Measurements from ENCODE around the gene ARHGAP29.
"Not testable (repeated sequence)": the region's sequence is repeated elsewhere in the genome, so short reads cannot be mapped to it uniquely, and the experiment has no call there.

DNA sequence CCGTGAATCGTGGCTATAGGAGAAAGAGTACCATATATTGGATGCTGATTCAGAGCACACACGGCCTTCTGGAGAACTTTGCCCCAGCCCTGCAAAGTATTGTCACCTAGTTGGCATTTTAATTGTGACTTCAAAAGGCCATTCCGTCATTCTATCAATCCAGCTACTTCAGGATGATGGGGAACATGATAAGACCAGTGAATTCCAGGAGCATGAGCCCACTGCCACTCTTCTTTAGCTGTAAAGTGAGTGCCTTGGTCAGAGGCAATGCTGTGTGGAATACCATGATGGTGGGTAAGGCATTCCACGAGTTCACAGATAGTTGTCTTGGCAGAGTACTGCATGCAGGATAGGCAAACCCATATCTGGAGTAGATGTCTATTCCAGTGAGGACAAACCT, 74.1 kb downstream of the ARHGAP29 start:
- not testable (repeated sequence) for TF ChIP-seq SIN3A (IDR thresholded peaks at IDR 0.05; ENCODE audit: borderline replicate concordance, insufficient read depth, low read depth, low read length); POLR2AphosphoS5 (IDR thresholded peaks at IDR 0.05; ENCODE audit: low read depth, low read length)
- TF ChIP-seq, protein P1, sequence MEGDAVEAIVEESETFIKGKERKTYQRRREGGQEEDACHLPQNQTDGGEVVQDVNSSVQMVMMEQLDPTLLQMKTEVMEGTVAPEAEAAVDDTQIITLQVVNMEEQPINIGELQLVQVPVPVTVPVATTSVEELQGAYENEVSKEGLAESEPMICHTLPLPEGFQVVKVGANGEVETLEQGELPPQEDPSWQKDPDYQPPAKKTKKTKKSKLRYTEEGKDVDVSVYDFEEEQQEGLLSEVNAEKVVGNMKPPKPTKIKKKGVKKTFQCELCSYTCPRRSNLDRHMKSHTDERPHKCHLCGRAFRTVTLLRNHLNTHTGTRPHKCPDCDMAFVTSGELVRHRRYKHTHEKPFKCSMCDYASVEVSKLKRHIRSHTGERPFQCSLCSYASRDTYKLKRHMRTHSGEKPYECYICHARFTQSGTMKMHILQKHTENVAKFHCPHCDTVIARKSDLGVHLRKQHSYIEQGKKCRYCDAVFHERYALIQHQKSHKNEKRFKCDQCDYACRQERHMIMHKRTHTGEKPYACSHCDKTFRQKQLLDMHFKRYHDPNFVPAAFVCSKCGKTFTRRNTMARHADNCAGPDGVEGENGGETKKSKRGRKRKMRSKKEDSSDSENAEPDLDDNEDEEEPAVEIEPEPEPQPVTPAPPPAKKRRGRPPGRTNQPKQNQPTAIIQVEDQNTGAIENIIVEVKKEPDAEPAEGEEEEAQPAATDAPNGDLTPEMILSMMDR (IDR thresholded peaks at IDR 0.05): not testable (repeated sequence)
- TF ChIP-seq TCF7L2 (IDR thresholded peaks at IDR 0.05; ENCODE audit: low read depth, low read length): peak; percentile 62; the same call in 1 of the 2 replicates

All from Panc1 (cell line).